GM15510 (cell line): ENCODE data around the gene LRMDA.

Experiments used
- POLR2A ChIP-seq: IDR thresholded peaks from 3 replicates; pipeline ENCODE4 v1.6.1; 2011; ENCODE audit warnings: borderline replicate concordance; ENCODE audit not compliant: insufficient read length; ENCODE audit errors: extremely low read depth

Gene LRMDA

GRCh38 chr10:75944061-75944460 is 512.6 kb downstream of the LRMDA start:
- no peak for TF ChIP-seq POLR2A

GRCh38 chr10:75948583-75948982 is 517.2 kb downstream of the LRMDA start:
- TF ChIP-seq POLR2A, result no peak

GRCh38 chr10:75950307-75950706 is 518.9 kb downstream of the LRMDA start:
- no peak for TF ChIP-seq POLR2A

GRCh38 chr10:75950997-75951589 is 519.7 kb downstream of the LRMDA start:
- no peak for TF ChIP-seq POLR2A

GRCh38 chr10:75951627-75952026 is 520.2 kb downstream of the LRMDA start:
- no peak for TF ChIP-seq POLR2A

- no peak for TF ChIP-seq POLR2A
Measured at GRCh38 chr10:75952093-75952492, 520.7 kb downstream of the LRMDA start.

- no peak for TF ChIP-seq POLR2A
Measured at GRCh38 chr10:75954486-75954885, 523.1 kb downstream of the LRMDA start.

- no peak for TF ChIP-seq POLR2A
Measured at GRCh38 chr10:75955973-75956502, 524.6 kb downstream of the LRMDA start.

- TF ChIP-seq POLR2A, result no peak
Measured at GRCh38 chr10:75956624-75957023, 525.2 kb downstream of the LRMDA start.

GRCh38 chr10:75957314-75958120 is 526.1 kb downstream of the LRMDA start:
- no peak for TF ChIP-seq POLR2A

GRCh38 chr10:75959209-75959608 is 527.8 kb downstream of the LRMDA start:
- TF ChIP-seq POLR2A, result no peak

GRCh38 chr10:75959912-75960311 is 528.5 kb downstream of the LRMDA start:
- no peak for TF ChIP-seq POLR2A

- no peak for TF ChIP-seq POLR2A
Measured at GRCh38 chr10:75962395-75963061, 531.1 kb downstream of the LRMDA start.

GRCh38 chr10:75967491-75967890 is 536.1 kb downstream of the LRMDA start:
- TF ChIP-seq POLR2A, result no peak

- no peak for TF ChIP-seq POLR2A
Measured at GRCh38 chr10:75969031-75969430, 537.6 kb downstream of the LRMDA start.

- TF ChIP-seq POLR2A, result no peak
Measured at GRCh38 chr10:75971402-75972211, 540.2 kb downstream of the LRMDA start.
